ENCODE data around the gene COX19.

DNA sequence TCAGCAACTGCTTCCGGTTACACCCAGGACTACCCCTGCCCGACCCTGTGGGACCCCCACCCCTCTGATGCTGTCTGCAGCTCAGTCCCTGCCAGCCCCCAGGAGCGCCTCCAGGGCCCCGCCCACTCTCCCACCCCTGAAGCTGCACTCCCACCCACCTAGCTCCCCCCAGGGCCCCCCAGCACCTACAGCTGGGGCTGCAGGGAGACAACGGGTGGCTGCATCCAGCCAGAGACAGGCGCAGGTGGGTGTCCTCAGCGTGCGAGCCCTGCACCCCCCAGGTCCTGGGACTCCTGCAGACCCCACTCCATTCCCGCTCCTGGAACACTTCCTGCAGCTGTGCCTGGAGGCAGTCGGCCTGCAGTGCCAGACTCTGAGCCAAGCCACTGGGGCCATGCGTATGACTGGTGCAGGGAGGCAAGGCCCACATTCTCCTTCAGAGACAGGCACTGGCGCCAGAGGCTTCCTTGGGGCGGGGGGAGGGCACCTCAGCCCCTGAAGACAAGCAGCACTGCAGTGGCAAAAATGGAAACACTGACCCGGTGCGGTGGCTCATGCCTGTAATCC lies 13.7 kb upstream of the COX19 start:
- TF ChIP-seq FOXM1 (IDR thresholded peaks at IDR 0.05; ENCODE audit: borderline replicate concordance): no peak
- TF ChIP-seq SP1 (IDR thresholded peaks at IDR 0.05): no peak
- no peak for TF ChIP-seq SUZ12 (IDR thresholded peaks at IDR 0.05)
- no peak for TF ChIP-seq L3MBTL2 (conservative IDR thresholded peaks at IDR 0.05)
- TF ChIP-seq FOXA1 (IDR thresholded peaks at IDR 0.05): no peak

All from HEK293T (cell line).